HG03045 (cell line): ENCODE measurements around the gene FAM193A.
"Not testable (repeated sequence)": the region's sequence is repeated elsewhere in the genome, so short reads cannot be mapped to it uniquely, and the experiment has no call there.

Experiments used
- ATAC-seq: cut with Tn5 transposase; IDR thresholded peaks from one replicate; pipeline ENCODE4 v1.9.1; 2021; ENCODE audit warnings: mild to moderate bottlenecking, moderate library complexity; ENCODE audit not compliant: unreplicated experiment

The FAM193A gene

GRCh38 chr4:2647403-2648158 is 111.1 kb downstream of the FAM193A start:
- no peak for ATAC-seq

GRCh38 chr4:2648159-2648814 is 111.8 kb downstream of the FAM193A start:
- ATAC-seq = no peak

DNA sequence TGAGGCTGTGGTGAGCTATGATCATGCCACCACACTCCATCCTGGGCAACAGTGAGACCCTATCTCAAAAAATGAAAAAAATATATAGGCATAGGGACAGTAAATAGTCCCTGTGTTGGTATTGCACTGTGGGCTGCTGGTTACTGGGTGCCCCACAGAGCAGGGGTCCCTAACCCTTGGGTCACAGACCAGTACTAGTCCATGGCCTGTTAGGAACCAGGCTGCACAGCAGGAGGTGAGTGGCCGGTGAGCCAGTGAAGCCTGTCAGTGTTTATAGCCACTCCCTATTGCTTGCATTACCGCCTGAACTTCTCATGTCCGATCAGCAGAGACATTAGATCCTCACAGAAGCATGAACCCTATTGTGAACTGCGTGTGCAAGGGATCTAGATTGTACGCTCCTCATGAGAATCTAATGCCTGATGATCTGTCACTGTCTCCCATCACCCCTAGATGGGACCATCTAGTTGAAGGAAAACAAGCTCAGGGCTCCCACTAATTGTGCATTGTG is 113.2 kb downstream of the FAM193A start:
- no peak for ATAC-seq

DNA sequence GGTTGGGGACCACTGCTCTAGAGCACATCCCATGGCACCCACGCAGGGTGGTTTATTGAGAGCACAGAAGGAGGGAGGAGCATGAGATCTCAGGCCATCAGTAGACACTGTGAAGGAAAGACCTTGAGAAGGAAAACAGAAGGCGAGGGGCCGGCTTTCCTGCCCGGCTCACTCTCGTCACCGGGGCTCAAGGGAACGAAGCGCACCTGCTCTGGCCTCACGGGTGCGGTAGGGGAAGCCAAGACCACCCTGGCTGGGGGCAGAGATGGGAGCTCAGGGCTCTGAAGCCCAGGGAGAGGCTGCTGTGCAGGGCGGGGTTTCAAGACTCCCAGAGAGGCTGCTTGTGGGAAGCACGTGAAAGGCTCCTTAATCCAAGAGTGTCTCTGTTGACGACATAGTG is 113.8 kb downstream of the FAM193A start:
- ATAC-seq = no peak

GRCh38 chr4:2651546-2651945 is 115.1 kb downstream of the FAM193A start:
- no peak for ATAC-seq

DNA sequence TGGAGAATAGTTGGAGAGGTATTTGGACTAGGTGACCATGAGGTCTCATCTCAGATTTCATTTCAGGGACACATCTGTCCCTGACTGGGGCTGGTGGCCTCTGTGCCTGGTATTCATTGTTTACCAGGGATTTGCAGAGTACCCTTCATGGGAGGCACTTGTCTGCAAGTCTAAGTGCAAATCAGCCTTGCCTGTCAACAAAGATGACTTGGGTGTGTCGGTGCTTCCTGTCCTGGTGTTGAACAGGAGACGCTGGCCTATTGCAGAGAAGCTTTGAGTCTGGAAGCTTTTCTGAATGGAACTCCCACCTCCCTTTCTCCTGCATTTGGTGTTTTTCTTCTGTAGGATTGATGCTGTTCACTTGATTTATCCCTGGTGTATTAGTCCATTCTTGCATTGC is 115.6 kb downstream of the FAM193A start:
- no peak for ATAC-seq

DNA sequence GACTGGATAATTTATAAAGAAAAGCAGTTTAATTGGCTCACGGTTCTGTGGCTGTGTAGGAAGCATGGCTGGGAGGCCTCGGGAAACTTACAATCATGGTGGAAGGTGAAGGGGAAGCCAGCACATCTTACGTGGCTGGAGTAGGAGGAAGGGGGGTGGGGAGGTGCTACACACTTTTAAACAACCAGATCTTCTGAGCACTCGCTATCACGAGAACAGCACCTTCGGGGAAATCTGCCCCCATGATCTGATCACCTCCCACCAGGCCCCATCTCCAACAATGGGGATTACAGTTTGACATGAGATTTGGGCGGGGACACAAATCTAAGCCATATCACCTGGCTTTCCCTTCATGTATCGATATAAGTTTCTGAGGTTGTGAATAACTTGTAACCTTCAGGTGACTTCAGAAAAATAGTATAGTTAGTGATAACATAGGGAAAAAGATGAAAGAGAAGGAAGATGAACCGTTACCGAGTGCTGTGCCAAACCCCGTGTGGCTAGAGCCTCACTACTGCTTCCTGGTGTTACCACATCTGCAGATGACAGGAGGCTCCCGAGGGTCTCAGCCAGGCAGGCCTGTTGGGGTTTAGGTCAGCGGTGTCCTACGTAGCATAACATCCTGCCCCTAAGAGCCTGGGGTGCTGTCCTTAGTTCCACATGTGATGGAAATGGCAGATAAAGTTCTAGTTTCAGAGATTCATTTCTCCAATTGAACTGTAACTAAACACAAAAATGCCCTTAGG is 116.1 kb downstream of the FAM193A start:
- no peak for ATAC-seq

DNA sequence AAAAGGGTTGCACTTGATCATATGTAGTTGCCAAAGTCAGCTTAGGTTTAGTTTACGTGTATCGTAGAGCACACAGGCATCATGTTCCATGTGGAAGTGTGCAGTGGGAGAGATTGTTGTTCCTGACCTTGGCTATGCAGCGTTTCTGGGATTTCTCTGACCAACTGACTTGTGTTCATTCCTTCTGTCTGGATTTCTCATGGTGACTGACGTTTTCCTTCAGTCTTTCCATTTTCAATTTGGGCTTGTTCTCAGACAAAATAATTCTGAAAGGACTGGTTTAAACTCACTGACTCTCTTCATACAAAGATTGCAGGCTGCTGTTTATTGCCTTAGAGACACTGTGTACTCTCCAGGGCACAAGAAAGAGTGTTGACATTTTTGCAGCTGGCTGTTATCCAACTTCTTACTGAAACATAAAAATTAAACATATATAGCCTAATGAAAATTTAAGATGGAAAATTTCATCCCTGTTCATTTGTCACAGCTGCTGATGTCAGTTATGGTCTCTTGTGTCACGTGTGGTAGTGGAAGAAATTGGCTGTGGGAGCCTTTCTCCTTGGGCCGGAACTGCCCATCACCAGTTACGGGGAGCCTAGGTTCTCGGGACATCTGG is 124.3 kb downstream of the FAM193A start:
- no peak for ATAC-seq

DNA sequence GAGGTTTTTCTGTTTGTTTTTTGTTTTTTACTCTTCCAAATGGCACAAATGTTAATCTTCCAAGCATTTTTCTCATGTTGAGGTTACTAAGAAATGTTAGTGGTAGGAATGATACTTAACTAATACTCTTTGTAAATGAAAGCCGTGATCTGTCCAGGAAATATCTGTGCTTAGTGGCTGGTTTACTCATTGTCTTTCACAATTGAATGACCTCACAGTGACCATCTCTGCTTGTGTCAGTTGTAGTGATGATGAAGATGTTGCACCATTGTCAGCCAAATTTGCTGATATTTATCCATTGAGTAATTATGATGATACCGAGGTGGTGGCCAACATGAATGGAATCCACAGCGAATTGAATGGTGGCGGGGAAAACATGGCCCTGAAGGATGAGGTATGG is 126.2 kb downstream of the FAM193A start:
- ATAC-seq = no peak

- ATAC-seq = no peak
These were observed 126.8 kb downstream of the FAM193A start for GRCh38 chr4:2663275-2663674.

GRCh38 chr4:2666722-2667247 is 130.3 kb downstream of the FAM193A start:
- ATAC-seq = no peak

DNA sequence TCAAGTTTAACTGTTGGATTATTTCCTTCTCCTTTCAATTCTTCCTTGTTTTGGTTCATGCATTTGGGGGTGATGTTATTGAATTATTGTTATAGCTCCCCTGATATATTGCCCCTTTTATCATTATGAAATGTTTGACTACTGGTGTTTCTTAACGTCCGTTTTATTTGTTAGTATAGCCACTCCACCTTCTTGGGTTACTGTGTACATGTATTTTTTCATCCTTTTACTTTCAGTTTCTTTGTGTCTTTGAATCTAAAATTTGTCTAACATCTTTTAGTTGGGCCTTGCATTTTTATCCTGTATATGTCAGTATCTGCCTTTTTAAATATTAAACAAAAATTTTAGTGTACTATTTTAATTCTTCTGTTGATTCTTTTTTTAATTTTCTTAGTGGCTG is 131.0 kb downstream of the FAM193A start:
- ATAC-seq = no peak

DNA sequence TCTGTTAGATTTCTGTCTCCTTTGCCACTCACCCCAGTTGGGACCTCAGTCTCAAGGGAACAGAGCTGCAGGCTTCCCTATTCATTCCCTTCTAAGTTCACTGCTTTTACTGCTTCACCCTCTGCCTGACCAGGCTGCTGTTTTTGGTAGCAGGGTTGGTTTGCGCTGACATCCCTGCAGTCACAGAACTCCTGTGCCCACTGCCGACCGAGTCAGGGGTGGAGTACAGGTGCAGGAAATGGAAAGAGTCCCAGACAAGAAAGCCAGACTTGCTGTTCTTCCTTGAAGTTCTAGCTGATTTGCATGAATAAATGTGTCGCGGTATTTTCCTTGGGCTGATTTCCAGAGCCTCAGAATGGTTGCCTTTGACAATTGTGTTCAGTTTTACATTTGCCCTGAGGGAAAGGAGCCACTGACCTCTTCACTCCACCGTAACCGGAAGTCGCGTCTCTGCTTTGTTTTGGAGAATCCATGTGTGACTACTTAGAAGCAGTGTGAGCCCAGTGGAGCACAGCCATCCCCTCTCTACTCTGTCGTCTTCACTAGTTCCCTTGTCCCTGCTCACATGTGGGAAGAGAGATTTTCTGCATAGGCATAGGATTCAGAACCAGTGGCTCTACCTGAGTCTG is 134.9 kb downstream of the FAM193A start:
- no peak for ATAC-seq

DNA sequence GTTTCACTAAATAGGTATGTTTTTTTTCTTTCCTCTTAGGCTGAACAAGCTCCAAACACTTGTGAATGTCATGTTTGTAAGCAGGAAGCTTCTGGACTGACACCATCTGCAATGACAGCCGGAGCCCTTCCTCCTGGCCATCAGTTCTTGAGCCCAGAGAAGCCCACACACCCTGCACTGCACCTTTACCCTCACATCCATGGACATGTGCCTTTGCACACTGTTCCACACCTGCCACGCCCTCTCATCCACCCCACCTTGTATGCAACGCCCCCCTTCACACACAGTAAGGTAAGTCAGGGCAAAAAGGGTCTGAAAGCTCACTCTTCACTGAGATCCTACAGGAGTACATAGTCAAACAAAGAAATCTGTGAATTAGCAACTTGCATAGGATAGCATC is 135.6 kb downstream of the FAM193A start:
- ATAC-seq = no peak

GRCh38 chr4:2672700-2673099 is 136.3 kb downstream of the FAM193A start:
- no peak for ATAC-seq

GRCh38 chr4:2673157-2673556 is 136.7 kb downstream of the FAM193A start:
- ATAC-seq = no peak

- ATAC-seq = not testable (repeated sequence)
These were observed 143.3 kb downstream of the FAM193A start for GRCh38 chr4:2679762-2680161.

- no peak for ATAC-seq
These were observed 148.0 kb downstream of the FAM193A start for GRCh38 chr4:2684486-2684885.

- ATAC-seq = no peak
These were observed 149.1 kb downstream of the FAM193A start for GRCh38 chr4:2685541-2685940.
